ENCODE measurements around the gene ZBTB6. TPM values are rescaled to one million over a fixed set of nuclear protein-coding genes. Genes with fewer than 3 reads are reported as not detected.

Gene ZBTB6, protein sequence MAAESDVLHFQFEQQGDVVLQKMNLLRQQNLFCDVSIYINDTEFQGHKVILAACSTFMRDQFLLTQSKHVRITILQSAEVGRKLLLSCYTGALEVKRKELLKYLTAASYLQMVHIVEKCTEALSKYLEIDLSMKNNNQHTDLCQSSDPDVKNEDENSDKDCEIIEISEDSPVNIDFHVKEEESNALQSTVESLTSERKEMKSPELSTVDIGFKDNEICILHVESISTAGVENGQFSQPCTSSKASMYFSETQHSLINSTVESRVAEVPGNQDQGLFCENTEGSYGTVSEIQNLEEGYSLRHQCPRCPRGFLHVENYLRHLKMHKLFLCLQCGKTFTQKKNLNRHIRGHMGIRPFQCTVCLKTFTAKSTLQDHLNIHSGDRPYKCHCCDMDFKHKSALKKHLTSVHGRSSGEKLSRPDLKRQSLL
- 4.7 to 6.1 TPM (median 5.7 TPM) in 5 replicates for total RNA-seq (2022; extraction: Qiagen RNA extraction; ENCODE audit: low read depth)

DNA sequence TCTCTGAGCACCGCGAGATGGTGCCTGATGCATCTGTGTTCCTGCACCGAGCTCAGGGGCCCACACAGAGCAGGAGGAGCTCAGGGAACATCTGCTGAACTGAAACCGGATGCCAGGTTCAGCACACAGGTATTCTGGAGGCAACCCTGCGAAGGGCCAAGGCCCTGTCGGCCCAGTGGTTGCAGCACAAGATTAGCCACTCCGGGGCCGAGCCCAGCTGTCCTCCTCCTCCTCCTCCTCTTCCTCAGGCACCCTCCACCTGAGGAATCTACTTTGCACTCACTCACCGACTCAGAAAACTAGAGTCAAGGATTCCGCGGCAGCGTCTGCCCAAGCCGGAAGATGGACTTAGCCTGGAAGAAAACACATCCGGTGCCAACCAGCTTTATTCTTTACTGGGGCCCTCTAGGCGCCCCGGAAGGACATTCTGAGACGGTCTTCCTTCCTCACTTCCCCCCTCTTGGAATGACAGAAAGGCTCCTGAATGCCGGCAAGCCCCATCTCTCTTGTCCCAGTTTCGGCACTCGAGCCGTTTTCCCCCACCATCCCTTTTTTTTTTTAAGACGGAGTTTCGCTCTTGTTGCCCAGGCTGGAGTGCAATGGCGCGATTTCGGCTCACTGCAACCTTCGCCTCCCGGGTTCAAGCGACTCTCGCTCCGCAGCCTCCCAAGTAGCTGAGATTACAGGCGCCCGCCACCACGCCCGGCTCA lies at the start of gene ZBTB6:
TSS of gene ZBTB6 (minus strand) at position 360 of the 710 bp plus-strand sequence. CDS start 1,251 bp downstream, outside the sequence.

DNA sequence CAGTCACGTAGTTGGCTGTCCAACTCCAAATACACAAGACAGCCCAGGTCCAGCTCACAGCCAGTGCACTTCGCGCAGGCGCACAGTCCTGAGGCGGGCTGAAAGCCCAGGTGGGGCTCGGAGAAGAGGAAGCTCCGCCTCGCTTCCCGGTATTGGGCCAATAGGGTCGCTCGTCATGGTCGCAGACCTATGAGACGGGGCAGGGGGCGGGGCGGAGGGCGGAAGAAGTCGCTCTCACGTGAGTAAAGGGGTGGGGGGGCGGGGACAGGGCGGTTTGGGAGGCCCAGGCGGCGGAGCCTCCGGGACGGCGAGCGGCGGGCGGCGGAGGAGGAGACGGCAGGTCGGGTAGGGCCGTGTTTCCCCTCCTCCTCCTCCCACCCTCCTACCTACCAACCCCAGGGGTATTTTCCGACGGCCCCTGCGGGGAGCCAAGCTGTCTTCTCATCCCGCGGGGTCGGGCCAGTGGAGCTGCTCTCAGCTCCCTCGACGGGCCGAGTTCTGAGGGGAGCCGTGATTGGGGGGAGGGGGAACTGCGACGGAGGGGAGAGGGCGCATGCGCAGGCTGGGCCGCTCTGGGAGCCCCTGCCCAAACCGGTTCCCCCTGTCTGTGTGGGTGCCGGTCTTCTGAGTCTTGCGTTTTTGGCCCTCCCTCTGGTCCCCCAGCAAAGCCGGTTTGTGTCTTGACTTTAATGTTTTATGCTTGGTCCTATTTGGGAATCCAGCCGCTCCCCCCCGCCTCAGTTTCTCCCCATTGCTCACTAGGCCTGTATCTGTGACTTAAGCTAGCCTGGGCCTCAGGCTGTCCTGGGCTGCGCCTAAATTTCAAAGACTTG lies 27.8 kb upstream of the ZBTB6 start, which contains the start of gene RABGAP1:
TSS of gene RABGAP1 (plus strand) at position 272 of the 833 bp plus-strand sequence. CDS start 16,040 bp downstream, outside the sequence.

DNA sequence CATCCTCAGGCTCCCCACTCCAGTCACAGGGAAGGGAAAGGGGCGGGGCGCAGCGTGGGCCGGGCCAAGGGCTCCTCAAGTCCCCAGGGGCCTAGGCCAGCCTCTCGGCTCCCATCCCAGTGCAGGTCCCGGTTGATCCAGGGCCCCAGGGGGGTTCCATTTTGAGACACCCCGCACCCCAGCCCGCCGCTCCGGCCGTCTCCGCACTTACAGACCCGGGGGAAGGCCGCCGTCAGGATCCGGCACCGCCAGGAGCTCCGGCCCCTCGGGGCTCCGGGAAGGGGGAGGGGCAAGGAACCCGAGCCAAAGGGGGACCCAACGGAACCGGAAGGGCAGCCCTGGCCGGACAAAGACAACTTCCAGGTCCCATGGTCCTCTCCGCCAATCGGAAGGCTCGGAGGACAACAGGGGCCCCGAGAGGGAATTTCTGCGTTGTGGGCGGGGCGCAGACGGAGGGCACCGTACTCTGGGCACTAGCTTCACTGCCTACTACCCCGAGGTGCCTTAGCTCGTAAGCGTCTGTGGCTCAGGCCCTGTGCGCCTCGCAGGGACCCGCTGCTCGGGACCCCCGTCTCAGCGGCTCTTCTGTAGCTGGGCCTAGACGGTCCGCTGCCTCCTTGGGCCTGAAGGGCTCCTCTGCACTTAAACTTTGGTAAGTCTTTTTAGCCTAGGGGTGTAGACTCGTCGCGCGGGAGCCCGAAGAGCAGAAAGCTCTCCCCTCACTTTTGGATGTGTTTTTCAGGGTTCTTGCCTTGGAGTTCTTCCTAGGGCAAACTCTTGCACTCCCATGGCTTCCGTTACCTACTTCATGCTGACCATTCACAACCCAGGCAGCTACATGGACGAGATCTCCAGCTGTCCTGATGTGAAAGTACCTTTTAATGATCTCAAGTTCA lies 18.4 kb upstream of the ZBTB6 start, which contains the start of gene ZBTB26:
TSS of gene ZBTB26 (minus strand) at position 287 of the 896 bp plus-strand sequence. CDS start 11,578 bp downstream, outside the sequence.

DNA sequence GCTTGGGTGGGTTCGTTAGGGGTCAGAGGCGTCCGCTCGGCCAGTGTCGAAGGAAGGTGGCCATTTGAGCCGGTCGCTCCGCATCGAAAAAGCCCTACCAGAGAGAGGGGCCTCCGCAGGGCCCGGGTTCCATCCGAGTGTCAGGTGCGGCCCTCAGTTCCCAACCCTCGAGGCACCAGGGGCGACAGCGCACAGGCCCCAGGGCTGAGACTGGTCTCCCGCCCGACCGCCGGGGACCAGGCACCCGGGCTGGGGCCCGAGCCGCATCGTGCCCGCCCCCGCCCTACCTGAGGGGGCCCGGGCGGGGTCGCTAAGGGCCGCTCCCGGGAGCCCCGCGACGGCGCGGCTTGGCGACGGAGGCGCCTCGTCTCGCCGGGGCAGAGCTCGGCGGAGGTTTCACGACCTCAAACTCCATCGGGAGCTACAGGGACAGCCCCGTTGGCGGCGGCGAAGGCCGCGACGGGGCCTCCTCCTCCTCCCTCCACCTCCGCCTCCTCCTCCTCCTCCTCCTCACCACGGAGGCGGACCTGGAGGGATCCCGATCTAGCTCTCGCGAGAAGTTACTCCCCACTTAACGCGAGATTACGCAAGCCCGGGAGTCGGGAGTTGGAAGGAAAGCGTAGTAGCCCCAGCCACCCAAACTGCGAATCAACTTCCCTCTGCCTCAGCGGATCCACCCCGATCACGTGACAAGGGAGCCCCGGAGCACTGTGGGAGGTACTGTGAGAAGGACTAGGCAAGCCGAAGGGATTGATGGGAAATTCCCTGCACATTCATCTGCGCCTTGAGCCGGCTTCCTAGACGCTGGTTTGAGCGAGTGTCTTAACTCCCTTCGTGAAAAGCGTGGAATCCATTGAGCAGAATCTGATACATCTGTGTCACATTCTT lies 8.1 kb downstream of the ZBTB6 start, which contains the start of gene RC3H2:
TSS of gene RC3H2 (minus strand) at position 537 of the 888 bp plus-strand sequence. CDS start 7,850 bp downstream, outside the sequence.

Other genes with a start within 250 kb of the ZBTB6 start
- not detected in 5 replicates for gene OR1L3, start 238.2 kb downstream of the ZBTB6 start, total RNA-seq (2022; extraction: Qiagen RNA extraction; ENCODE audit: low read depth)
- gene OR1L4, start 189.3 kb downstream of the ZBTB6 start, total RNA-seq (2022; extraction: Qiagen RNA extraction; ENCODE audit: low read depth): not detected in 5 replicates
- gene OR1L6, start 171.0 kb downstream of the ZBTB6 start, total RNA-seq (2022; extraction: Qiagen RNA extraction; ENCODE audit: low read depth): not detected in 5 replicates
- not detected in 5 replicates for gene OR5C1, start 124.4 kb downstream of the ZBTB6 start, total RNA-seq (2022; extraction: Qiagen RNA extraction; ENCODE audit: low read depth)
- gene OR1K1, start 113.2 kb downstream of the ZBTB6 start, total RNA-seq (2022; extraction: Qiagen RNA extraction; ENCODE audit: low read depth): not detected in 5 replicates
- 18.4 to 21.3 TPM (median 18.7 TPM) in 5 replicates for gene PDCL, start 84.7 kb downstream of the ZBTB6 start, total RNA-seq (2022; extraction: Qiagen RNA extraction; ENCODE audit: low read depth)
- 13.9 to 23.4 TPM (median 20.3 TPM) in 5 replicates for gene RC3H2, start 8.0 kb downstream of the ZBTB6 start, total RNA-seq (2022; extraction: Qiagen RNA extraction; ENCODE audit: low read depth)
- 1.5 to 2.6 TPM (median 2.1 TPM) in 5 replicates for gene ZBTB26, start 18.2 kb upstream of the ZBTB6 start, total RNA-seq (2022; extraction: Qiagen RNA extraction; ENCODE audit: low read depth)
- gene RABGAP1, start 27.7 kb upstream of the ZBTB6 start, total RNA-seq (2022; extraction: Qiagen RNA extraction; ENCODE audit: low read depth): 13.4 to 18.1 TPM (median 14.6 TPM) in 5 replicates
- not detected in 5 replicates for gene GPR21, start 120.3 kb upstream of the ZBTB6 start, total RNA-seq (2022; extraction: Qiagen RNA extraction; ENCODE audit: low read depth)

All from A549 treated with CpdA at 1 μM for 4 hours (cell line).